Thymus (tissue), 11 donors: ENCODE data around the gene DNASE2B. TPM values are rescaled to one million over a fixed set of nuclear protein-coding genes. Genes with fewer than 3 reads are reported as not detected.

Experiments used
- DNase-seq, 9 donors: peaks; one replicate each; pipeline ENCODE4 v3.0.0-alpha.2; 2013; ENCODE audit warnings: low spot score in 9 of 9, low read depth in 6 of 9, missing footprints in 1 of 9
- H3K27ac ChIP-seq, 2 donors: one replicate each; pipeline ENCODE4 v1.5.1; 2013; ENCODE audit warnings: control low read depth in 1 of 2, low read depth in 1 of 2, low read length in 1 of 2, mild to moderate bottlenecking in 1 of 2, moderate library complexity in 1 of 2
- H3K27me3 ChIP-seq, 2 donors: one replicate each; pipeline ENCODE4 v1.5.1; 2013; ENCODE audit warnings: low read length in 1 of 2; ENCODE audit not compliant: control insufficient read depth in 2 of 2, insufficient read depth in 1 of 2
- H3K36me3 ChIP-seq, 2 donors: one replicate each; pipeline ENCODE4 v1.5.1; 2013; ENCODE audit warnings: low read length in 1 of 2, mild to moderate bottlenecking in 1 of 2, moderate library complexity in 1 of 2; ENCODE audit not compliant: control insufficient read depth in 2 of 2, insufficient read depth in 2 of 2
- H3K4me1 ChIP-seq, 2 donors: one replicate each; pipeline ENCODE4 v1.5.1; 2013; ENCODE audit warnings: low read length in 2 of 2; ENCODE audit not compliant: control insufficient read depth in 2 of 2, insufficient read depth in 2 of 2
- H3K4me3 ChIP-seq, 2 donors: one replicate each; pipeline ENCODE4 v1.5.1; 2013; ENCODE audit warnings: low read length in 2 of 2, control low read depth in 1 of 2, mild to moderate bottlenecking in 1 of 2
- H3K9me3 ChIP-seq, 2 donors: one replicate each; pipeline ENCODE4 v1.5.1; 2013; ENCODE audit warnings: low read length in 1 of 2, mild to moderate bottlenecking in 1 of 2; ENCODE audit not compliant: control insufficient read depth in 2 of 2, insufficient read depth in 1 of 2
- WGBS: extraction: QIAGEN DNeasy Blood & Tissue Kit; methylation state at CpG from one replicate; pipeline ENCODE4 v1.1.7; 2013; 5-methylcytosine and 5-hydroxymethylcytosine counted together
- polyA plus RNA-seq: library from polyadenylated mRNA; stranded (reverse); fragments of 200-250 nt; gene quantifications from one replicate; pipeline ENCODE4 v1.2.3, GENCODE V29; 2013
- total RNA-seq: library from RNA; stranded (reverse); fragments of 120-200 nt; gene quantifications from one replicate; pipeline ENCODE4 v1.2.4, GENCODE V29; 2013
- donor health status: healthy.

DNASE2B gene
- total and polyA plus RNA-seq, 2 donors = 0.21 TPM; not detected in 1

DNA sequence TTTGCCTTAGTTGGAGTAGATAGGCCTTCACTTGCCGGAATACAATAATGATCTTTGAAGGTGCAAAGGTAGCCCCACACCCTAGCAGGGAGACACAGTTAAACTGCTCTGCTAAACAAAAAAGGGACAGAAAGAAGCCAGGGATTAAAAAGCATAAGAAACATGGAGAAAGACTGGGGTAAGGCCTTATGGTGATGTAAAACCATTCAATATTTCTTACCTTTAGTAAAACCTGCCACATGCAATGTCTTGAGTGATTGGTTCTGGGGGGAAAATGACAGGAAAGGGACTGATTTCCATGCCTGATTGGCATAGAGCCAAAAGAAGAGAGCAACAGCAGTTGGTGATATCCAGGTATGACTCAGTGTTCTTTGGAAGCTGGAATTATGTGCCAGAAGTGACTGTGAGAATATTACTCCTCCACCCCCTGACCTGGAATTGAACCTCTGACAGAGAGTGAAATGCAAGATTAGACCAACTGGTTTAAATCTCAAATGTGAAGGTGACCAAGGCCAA lies 8.1 kb downstream of the DNASE2B start:
- no peaks in the 10 kb centered on the region for H3K27me3 ChIP-seq
- no peak for DNase-seq
- H3K4me1 ChIP-seq = no peaks in the 10 kb centered on the region
- H3K36me3 ChIP-seq = no peaks in the 10 kb centered on the region
- no peak overlapping the region for H3K27ac ChIP-seq
- no peak overlapping the region for H3K4me3 ChIP-seq
- H3K9me3 ChIP-seq = no peaks in the 10 kb centered on the region
- 98% methylated on average over 1 of the region's 1 CpG for WGBS

DNA sequence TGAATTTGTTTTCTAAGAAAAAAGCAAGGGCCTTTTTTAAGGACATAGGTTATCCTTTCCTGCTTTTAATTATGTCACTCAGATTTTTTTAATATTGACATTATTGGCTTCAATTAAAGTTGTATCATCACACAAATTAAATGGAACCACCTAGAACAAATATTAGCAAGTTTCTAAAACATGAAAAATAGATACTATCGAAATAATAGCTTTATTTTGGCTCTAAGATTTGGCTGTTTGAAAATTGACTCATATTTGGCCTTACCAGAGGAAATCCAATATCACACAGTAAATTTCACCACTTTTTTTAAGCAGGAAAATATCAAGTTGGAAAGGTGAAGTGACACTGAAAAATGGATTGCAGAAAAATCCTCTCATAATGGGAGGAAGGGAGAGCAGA lies 9.2 kb downstream of the DNASE2B start:
- Histone ChIP-seq H3K9me3 (no peaks in the 10 kb centered on the region), H3K36me3 (no peaks in the 10 kb centered on the region), H3K27ac (no peak overlapping the region), H3K4me1 (no peaks in the 10 kb centered on the region), H3K27me3 (no peaks in the 10 kb centered on the region), H3K4me3 (no peak overlapping the region)
- no peak for DNase-seq
- WGBS = 91% methylated on average over 1 of the region's 1 CpG

DNA sequence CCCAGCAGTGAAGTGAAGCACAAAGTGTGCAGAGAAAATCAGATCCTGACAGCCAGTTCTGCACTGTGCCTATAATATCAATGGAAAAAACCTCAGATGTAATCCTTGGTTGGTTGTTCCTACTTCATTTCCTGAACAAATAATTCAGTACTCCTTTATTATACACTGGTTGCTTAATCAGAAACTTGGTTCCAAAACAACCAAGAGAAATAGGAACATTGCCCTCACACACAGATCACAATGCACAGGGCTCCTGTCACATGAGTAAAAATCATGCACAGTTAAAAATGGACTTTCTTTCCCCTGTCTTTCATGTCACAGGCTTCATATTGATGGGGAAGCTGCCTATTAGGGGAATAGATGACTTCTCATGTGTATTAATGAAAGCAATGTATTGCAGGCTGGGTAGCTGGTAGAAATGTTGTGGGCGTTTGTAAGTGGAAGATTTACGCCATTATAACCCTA lies 9.7 kb downstream of the DNASE2B start:
- WGBS = 96% methylated on average over 2 of the region's 2 CpGs
- Histone ChIP-seq H3K4me1 (no peaks in the 10 kb centered on the region), H3K27ac (no peak overlapping the region), H3K4me3 (no peak overlapping the region), H3K36me3 (no peaks in the 10 kb centered on the region), H3K9me3 (no peaks in the 10 kb centered on the region), H3K27me3 (no peaks in the 10 kb centered on the region)
- no peak for DNase-seq

DNA sequence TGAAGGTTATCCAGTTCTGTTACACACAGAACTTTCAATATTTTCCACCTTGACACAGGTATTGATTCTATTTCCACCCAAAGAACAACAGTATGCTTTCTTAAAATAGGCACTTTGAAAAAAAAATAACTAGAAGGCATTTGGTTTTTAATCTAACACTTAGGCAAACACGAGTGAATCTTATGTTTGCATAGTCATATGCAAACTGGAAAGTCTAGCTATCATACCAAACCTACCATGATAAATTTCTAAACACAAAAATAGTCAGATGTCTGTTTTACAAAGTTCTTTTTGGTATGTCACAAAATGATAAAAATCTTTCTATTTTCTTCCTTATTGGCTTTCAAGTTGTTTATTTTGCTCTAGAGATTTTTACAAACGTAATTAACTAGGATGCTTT lies 11.6 kb downstream of the DNASE2B start:
- no peak overlapping the region for H3K27ac ChIP-seq
- no peaks in the 10 kb centered on the region for H3K4me1 ChIP-seq
- no peaks in the 10 kb centered on the region for H3K9me3 ChIP-seq
- no peak overlapping the region for H3K4me3 ChIP-seq
- no peaks in the 10 kb centered on the region for H3K36me3 ChIP-seq
- 95% methylated on average over 2 of the region's 2 CpGs for WGBS
- no peaks in the 10 kb centered on the region for H3K27me3 ChIP-seq
- DNase-seq = no peak

DNA sequence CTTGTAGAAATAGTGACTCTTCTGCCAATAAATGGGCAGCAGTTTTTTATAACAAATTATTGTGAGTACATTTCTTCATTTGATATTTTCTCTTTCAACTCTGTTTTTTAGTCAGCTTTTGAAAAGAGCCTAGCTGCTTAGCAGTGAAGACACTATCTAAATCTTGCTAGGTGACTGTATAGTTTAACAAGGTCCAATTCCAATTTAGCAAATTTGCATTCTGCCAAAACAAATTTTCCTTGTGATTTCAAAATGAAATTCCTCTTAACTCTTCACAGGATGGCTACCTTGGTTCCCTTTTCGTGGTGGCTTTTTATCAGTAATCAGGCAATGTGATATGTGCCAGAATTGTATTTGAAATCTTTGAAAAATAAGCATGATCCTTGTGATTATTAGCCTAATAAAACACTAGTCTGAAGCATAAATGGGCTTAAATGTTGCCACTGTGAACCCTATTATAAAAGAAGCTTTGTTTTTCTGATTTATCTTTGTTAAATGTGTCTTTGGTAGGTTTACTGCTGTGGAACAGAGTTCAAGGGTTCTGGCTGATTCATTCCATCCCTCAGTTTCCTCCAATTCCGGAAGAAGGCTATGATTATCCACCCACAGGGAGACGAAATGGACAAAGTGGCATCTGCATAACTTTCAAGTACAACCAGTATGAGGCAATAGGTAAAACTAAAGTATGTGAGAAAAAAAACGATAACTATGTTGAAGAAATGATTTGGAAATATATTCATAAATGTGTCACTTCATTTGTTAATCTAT lies 12.2 kb downstream of the DNASE2B start:
- no peak for DNase-seq
- no peaks in the 10 kb centered on the region for H3K27me3 ChIP-seq
- H3K36me3 ChIP-seq = no peaks in the 10 kb centered on the region
- no peak overlapping the region for H3K4me3 ChIP-seq
- WGBS = 73% methylated on average over 4 of the region's 4 CpGs
- H3K4me1 ChIP-seq = no peaks in the 10 kb centered on the region
- H3K9me3 ChIP-seq = no peaks in the 10 kb centered on the region
- no peak overlapping the region for H3K27ac ChIP-seq

DNA sequence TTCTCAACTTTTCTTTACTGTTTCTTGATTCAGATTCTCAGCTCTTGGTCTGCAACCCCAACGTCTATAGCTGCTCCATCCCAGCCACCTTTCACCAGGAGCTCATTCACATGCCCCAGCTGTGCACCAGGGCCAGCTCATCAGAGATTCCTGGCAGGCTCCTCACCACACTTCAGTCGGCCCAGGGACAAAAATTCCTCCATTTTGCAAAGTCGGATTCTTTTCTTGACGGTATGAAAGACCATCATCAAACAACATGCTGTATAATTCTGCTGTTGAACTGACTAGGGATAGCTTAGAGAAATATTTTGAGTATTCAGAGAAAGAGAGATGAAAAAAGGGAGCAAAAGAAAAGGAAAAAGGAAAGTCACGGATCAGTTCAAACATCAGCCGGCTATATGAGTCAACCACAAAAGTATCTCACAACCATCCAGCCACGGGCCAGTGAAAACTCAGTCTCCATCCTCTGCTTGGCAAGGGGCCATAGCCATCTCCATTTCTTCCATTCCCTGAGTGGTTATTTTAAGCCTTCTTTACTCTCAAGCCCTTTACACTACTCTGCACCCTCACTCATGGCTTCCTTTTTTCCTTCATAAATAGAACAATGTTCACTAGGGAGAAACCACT lies 14.1 kb downstream of the DNASE2B start:
- no peaks in the 10 kb centered on the region for H3K4me1 ChIP-seq
- H3K9me3 ChIP-seq = no peaks in the 10 kb centered on the region
- H3K27me3 ChIP-seq = no peaks in the 10 kb centered on the region
- WGBS = 88% methylated on average over 7 of the region's 7 CpGs
- no peak overlapping the region for H3K27ac ChIP-seq
- no peak for DNase-seq
- no peaks in the 10 kb centered on the region for H3K36me3 ChIP-seq
- no peak overlapping the region for H3K4me3 ChIP-seq

DNA sequence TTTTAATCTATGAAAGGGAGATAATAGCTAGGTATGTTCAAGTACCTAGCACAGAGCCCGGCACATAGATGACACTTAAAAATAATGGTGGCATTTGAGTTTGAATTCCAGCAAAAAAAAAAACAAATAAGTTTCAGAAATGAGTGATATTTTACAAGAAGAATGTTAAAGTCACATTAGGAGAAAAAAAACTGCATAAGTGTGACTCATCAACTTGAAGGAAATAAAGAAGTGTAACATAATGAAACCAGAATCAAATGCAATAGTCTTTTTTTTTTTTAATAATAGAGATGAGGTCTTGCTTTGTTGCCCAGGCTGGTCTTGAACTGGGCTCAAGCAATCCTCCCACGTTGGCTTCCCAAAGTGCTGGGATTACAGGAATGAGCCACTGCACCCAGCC lies 17.1 kb downstream of the DNASE2B start:
- WGBS = 97% methylated on average over 2 of the region's 2 CpGs
- no peak overlapping the region for H3K4me3 ChIP-seq
- H3K4me1 ChIP-seq = no peaks in the 10 kb centered on the region
- no peaks in the 10 kb centered on the region for H3K36me3 ChIP-seq
- H3K9me3 ChIP-seq = no peaks in the 10 kb centered on the region
- DNase-seq = no peak
- no peaks in the 10 kb centered on the region for H3K27me3 ChIP-seq
- no peak overlapping the region for H3K27ac ChIP-seq

DNA sequence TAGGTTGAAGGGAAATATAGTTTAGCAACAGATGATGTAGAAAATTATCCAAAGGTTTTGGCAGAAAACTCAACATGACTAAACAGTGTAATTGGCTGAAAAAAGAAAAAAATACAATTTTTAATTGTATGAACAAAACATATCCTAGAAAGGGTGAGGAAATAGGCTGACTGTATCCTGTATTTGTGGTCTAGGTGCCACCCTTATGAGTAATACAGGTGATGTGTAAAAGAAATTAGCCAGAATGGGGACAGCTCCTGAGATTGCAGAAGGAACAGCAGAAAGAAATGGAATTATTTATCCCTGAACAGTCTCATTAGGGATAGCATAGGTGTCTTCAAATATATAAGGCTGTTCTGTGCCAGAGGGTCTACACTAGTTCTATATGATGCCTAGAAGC lies 24.6 kb downstream of the DNASE2B start:
- H3K4me3 ChIP-seq = no peak overlapping the region
- no peaks in the 10 kb centered on the region for H3K9me3 ChIP-seq
- DNase-seq = no peak
- no peaks in the 10 kb centered on the region for H3K36me3 ChIP-seq
- no peaks in the 10 kb centered on the region for H3K4me1 ChIP-seq
- no peak overlapping the region for H3K27ac ChIP-seq
- no peaks in the 10 kb centered on the region for H3K27me3 ChIP-seq

DNA sequence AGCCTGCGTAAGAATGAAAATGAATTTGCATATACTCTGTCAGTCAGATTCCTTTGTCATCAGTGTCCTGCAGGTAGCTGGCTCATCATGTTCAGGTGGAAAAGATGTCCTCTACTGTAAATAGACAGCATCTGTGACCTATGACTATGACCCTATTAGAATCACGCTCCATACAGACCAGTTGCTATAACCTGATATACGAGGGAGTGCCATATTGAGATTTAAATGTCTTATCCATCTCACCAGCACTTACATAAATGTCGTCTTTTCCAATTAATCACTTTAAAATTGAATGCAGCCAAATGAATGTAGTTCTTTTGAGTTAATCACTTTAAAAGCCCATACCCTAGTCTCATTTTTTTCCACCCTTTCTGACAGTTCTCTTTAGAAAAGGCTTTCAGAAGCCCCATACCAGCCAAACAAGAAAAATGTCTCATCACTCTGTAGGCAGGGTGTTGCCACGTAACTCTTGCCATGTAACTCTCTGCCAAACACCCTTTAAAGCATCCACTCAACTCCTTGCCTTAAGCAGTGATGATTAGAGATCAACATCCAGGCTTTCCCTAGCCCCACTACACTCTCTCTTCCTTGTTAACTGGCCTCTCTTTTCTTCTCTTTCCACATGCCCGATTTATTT lies 26.3 kb downstream of the DNASE2B start:
- 97% methylated on average over 6 of the region's 6 CpGs for WGBS
- H3K27ac ChIP-seq = no peak overlapping the region

More for the DNA sequence above, 26.3 kb downstream of the DNASE2B start:
- Histone ChIP-seq H3K4me1 (no peaks in the 10 kb centered on the region), H3K9me3 (no peaks in the 10 kb centered on the region), H3K36me3 (no peaks in the 10 kb centered on the region), H3K4me3 (no peak overlapping the region), H3K27me3 (no peaks in the 10 kb centered on the region)
- DNase-seq = no peak
